GM06990 (cell line): Measurements from ENCODE around the gene CLPTM1L.

Experiments
- DNase-seq: peaks from one replicate; pipeline ENCODE4 v3.0.0-alpha.2; 2011; ENCODE audit not compliant: insufficient read length; ENCODE audit errors: extremely low read depth
- H3K27me3 ChIP-seq: replicated peaks from 2 replicates; pipeline ENCODE4 v1.6.0; 2011; ENCODE audit warnings: low read length; ENCODE audit not compliant: control insufficient read depth, insufficient read depth
- H3K36me3 ChIP-seq: 2 replicates; pipeline ENCODE4 v1.5.1; 2011; ENCODE audit warnings: low read length; ENCODE audit not compliant: control insufficient read depth, insufficient read depth
- H3K4me3 ChIP-seq: replicated peaks from 2 replicates; pipeline ENCODE4 v1.5.1; 2011; ENCODE audit warnings: low read depth, mild to moderate bottlenecking, control low read depth, low read length
- CTCF ChIP-seq: IDR thresholded peaks from 2 replicates; pipeline ENCODE4 v1.5.1; 2011; ENCODE audit warnings: low read length, control low read depth, mild to moderate bottlenecking, inconsistent platforms; ENCODE audit not compliant: insufficient read depth, poor library complexity, severe bottlenecking

CLPTM1L gene

GRCh38 chr5:1391691-1392090 is 46.8 kb upstream of the CLPTM1L start:
- no peak for TF ChIP-seq CTCF
- Histone ChIP-seq H3K27me3 (peaks cover 4% of the 10 kb centered on the region), H3K36me3 (no peaks in the 10 kb centered on the region), H3K4me3 (no peak overlapping the region)
- no peak for DNase-seq

- H3K27me3 ChIP-seq = peaks cover 4% of the 10 kb centered on the region
- TF ChIP-seq CTCF = no peak
- H3K4me3 ChIP-seq = no peak overlapping the region
- no peaks in the 10 kb centered on the region for H3K36me3 ChIP-seq
- no peak for DNase-seq
Observed at GRCh38 chr5:1390861-1391600, 46.1 kb upstream of the CLPTM1L start.

- peaks cover 4% of the 10 kb centered on the region for H3K27me3 ChIP-seq
- H3K4me3 ChIP-seq = no peak overlapping the region
- no peak for DNase-seq
- no peaks in the 10 kb centered on the region for H3K36me3 ChIP-seq
- TF ChIP-seq CTCF = no peak
Observed at GRCh38 chr5:1390333-1390732, 45.4 kb upstream of the CLPTM1L start.

- DNase-seq = no peak
- H3K27me3 ChIP-seq = peaks cover 4% of the 10 kb centered on the region
- no peak for TF ChIP-seq CTCF
- no peaks in the 10 kb centered on the region for H3K36me3 ChIP-seq
- H3K4me3 ChIP-seq = no peak overlapping the region
Observed at GRCh38 chr5:1388383-1388967, 43.6 kb upstream of the CLPTM1L start.

- TF ChIP-seq CTCF = no peak
- Histone ChIP-seq H3K27me3 (peaks cover 4% of the 10 kb centered on the region), H3K4me3 (no peak overlapping the region), H3K36me3 (no peaks in the 10 kb centered on the region)
- no peak for DNase-seq
Observed at GRCh38 chr5:1387876-1388275, 43.0 kb upstream of the CLPTM1L start.
